ENCODE measurements around the gene TDP2. TPM values are rescaled to one million over a fixed set of nuclear protein-coding genes. Genes with fewer than 3 reads are reported as not detected.
A peak's percentile ranks its signal among the peaks of the same experiment; 100 is the strongest.

TDP2 gene
- 100 to 1,000 TPM in 3 of 4 donors, 10 to 100 TPM in 1; 76.2 to 419 (median 293) TPM for polyA plus RNA-seq
- long read RNA-seq, donor 1, transcript TDP2-202 (7 exons, 2,071 nt): major isoform, 211 of 633 reads
- long read RNA-seq, donor 1, transcript TDP2-205 (2 exons, 714 nt): minor isoform, 30 of 633 reads
- long read RNA-seq, donor 1, partial matches to known transcripts: 382 of 633 reads
- long read RNA-seq, donor 1, other reads (novel, unspliced or antisense): 9 of 633 reads
- long read RNA-seq, donor 2, transcript TDP2-202 (7 exons, 2,071 nt): major isoform, 46 of 94 reads
- long read RNA-seq, donor 2, partial matches to known transcripts: 32 of 94 reads
- long read RNA-seq, donor 2, other reads (novel, unspliced or antisense): 14 of 94 reads
- long read RNA-seq, donor 3, transcript TDP2-205 (2 exons, 714 nt): minor isoform, 6 of 215 reads
- long read RNA-seq, donor 3, transcript TDP2-202 (7 exons, 2,071 nt): major isoform, 36 of 215 reads
- long read RNA-seq, donor 3, partial matches to known transcripts: 120 of 215 reads
- long read RNA-seq, donor 3, other reads (novel, unspliced or antisense): 51 of 215 reads
- long read RNA-seq, donor 4, transcript TDP2-202 (7 exons, 2,071 nt): major isoform, 5 of 6 reads
- long read RNA-seq, donor 4, partial matches to known transcripts: 0 of 6 reads
- long read RNA-seq, donor 4, other reads (novel, unspliced or antisense): 0 of 6 reads
- long read RNA-seq, donor 5, transcript TDP2-205 (2 exons, 714 nt): major isoform, 9 of 26 reads
- long read RNA-seq, donor 5, transcript TDP2-202 (7 exons, 2,071 nt): minor isoform, 5 of 26 reads
- long read RNA-seq, donor 5, partial matches to known transcripts: 12 of 26 reads
- long read RNA-seq, donor 5, other reads (novel, unspliced or antisense): 0 of 26 reads
- long read RNA-seq, donor 6, transcript TDP2-202 (7 exons, 2,071 nt): major isoform, 92 of 203 reads
- long read RNA-seq, donor 6, transcript TDP2-205 (2 exons, 714 nt): minor isoform, 16 of 203 reads
- long read RNA-seq, donor 6, partial matches to known transcripts: 54 of 203 reads
- long read RNA-seq, donor 6, other reads (novel, unspliced or antisense): 41 of 203 reads
- long read RNA-seq, donor 7, transcript TDP2-202 (7 exons, 2,071 nt): major isoform, 8 of 8 reads
- long read RNA-seq, donor 7, partial matches to known transcripts: 0 of 8 reads
- long read RNA-seq, donor 7, other reads (novel, unspliced or antisense): 0 of 8 reads
- long read RNA-seq, donor 8, partial matches to known transcripts: 0 of 1 reads
- long read RNA-seq, donor 8, other reads (novel, unspliced or antisense): 0 of 1 reads
- long read RNA-seq, donor 9, transcript TDP2-202 (7 exons, 2,071 nt): major isoform, 14 of 40 reads
- long read RNA-seq, donor 9, partial matches to known transcripts: 6 of 40 reads
- long read RNA-seq, donor 9, other reads (novel, unspliced or antisense): 18 of 40 reads
- long read RNA-seq, donor 10, transcript TDP2-202 (7 exons, 2,071 nt): major isoform, 85 of 401 reads
- long read RNA-seq, donor 10, transcript TDP2-205 (2 exons, 714 nt): minor isoform, 8 of 401 reads
- long read RNA-seq, donor 10, partial matches to known transcripts: 110 of 401 reads
- long read RNA-seq, donor 10, other reads (novel, unspliced or antisense): 198 of 401 reads

- Histone ChIP-seq H3K27ac (ENCODE audit: low read depth in 1 of 3, low read length in 2 of 3) (peak within 1 kb of the TSS; percentile 94 to 100 (median 97)), H3K4me3 (ENCODE audit: low read depth in 1 of 3, low read length in 3 of 3) (peak within 1 kb of the TSS; percentile 84 to 99 (median 91)), H3K27me3 (ENCODE audit: control insufficient read depth in 3 of 3, insufficient read depth in 3 of 3, low read length in 3 of 3) (no peaks in the 10 kb centered on the region), H3K9me3 (ENCODE audit: control insufficient read depth in 2 of 2, insufficient read depth in 1 of 2, low read depth in 1 of 2, low read length in 1 of 2) (peaks cover 0 to 18% of the 10 kb centered on the region in 2 donors), H3K36me3 (ENCODE audit: control insufficient read depth in 3 of 3, insufficient read depth in 2 of 3, low read depth in 1 of 3, low read length in 3 of 3) (peaks cover 0 to 13% (median 2%) of the 10 kb centered on the region in 3 donors), H3K4me1 (ENCODE audit: control insufficient read depth in 3 of 3, insufficient read depth in 2 of 3, low read depth in 1 of 3, low read length in 2 of 3) (peaks cover 4 to 22% (median 8%) of the 10 kb centered on the region in 3 donors)
- DNase-seq (peak; percentile 95 to 98), FAIRE-seq (no peak)
- WGBS, 3 donors: 0% methylated on average over 60 to 62 of the region's 62 CpGs
Observed at GRCh38 chr6:24666641-24667377, at the start of gene TDP2, which contains the start of gene ACOT13. Gene TDP2 (minus strand): TSS chr6:24666899. CDS start chr6:24666862, 37 bp downstream. Gene ACOT13 (plus strand): TSS chr6:24667077. CDS start chr6:24667264, 187 bp downstream.

GRCh38 chr6:24710519-24711303, 44.0 kb upstream of the TDP2 start:
- H3K9me3 ChIP-seq (ENCODE audit: control insufficient read depth in 2 of 2, insufficient read depth in 1 of 2, low read depth in 1 of 2, low read length in 1 of 2): no peaks in the 10 kb centered on the region
- FAIRE-seq (no peak), DNase-seq (no peak)
- H3K4me3 ChIP-seq (ENCODE audit: low read depth in 1 of 3, low read length in 3 of 3): no peak overlapping the region
- H3K36me3 ChIP-seq (ENCODE audit: control insufficient read depth in 3 of 3, insufficient read depth in 2 of 3, low read depth in 1 of 3, low read length in 3 of 3): peaks cover 19 to 48% (median 35%) of the 10 kb centered on the region in 3 donors
- peaks cover 0 to 3% (median 0%) of the 10 kb centered on the region in 3 donors for H3K4me1 ChIP-seq (ENCODE audit: control insufficient read depth in 3 of 3, insufficient read depth in 2 of 3, low read depth in 1 of 3, low read length in 2 of 3)
- 84 to 89% (median 85%) methylated on average over 10 of the region's 10 CpGs for WGBS, 3 donors
- H3K27me3 ChIP-seq (ENCODE audit: control insufficient read depth in 3 of 3, insufficient read depth in 3 of 3, low read length in 3 of 3): no peaks in the 10 kb centered on the region
- no peak overlapping the region for H3K27ac ChIP-seq (ENCODE audit: low read depth in 1 of 3, low read length in 2 of 3)

- Histone ChIP-seq H3K27me3 (ENCODE audit: control insufficient read depth in 3 of 3, insufficient read depth in 3 of 3, low read length in 3 of 3) (no peaks in the 10 kb centered on the region), H3K4me3 (ENCODE audit: low read depth in 1 of 3, low read length in 3 of 3) (no peak overlapping the region), H3K36me3 (ENCODE audit: control insufficient read depth in 3 of 3, insufficient read depth in 2 of 3, low read depth in 1 of 3, low read length in 3 of 3) (peaks cover 22 to 38% (median 37%) of the 10 kb centered on the region in 3 donors), H3K27ac (ENCODE audit: low read depth in 1 of 3, low read length in 2 of 3) (no peak overlapping the region), H3K4me1 (ENCODE audit: control insufficient read depth in 3 of 3, insufficient read depth in 2 of 3, low read depth in 1 of 3, low read length in 2 of 3) (peaks cover 0 to 3% (median 0%) of the 10 kb centered on the region in 3 donors), H3K9me3 (ENCODE audit: control insufficient read depth in 2 of 2, insufficient read depth in 1 of 2, low read depth in 1 of 2, low read length in 1 of 2) (no peaks in the 10 kb centered on the region)
- no peak for FAIRE-seq
- 80 to 87% (median 84%) methylated on average over 4 of the region's 4 CpGs for WGBS, 3 donors
- no peak for DNase-seq
Observed at GRCh38 chr6:24709014-24709711, 42.5 kb upstream of the TDP2 start.

- Histone ChIP-seq H3K4me3 (ENCODE audit: low read depth in 1 of 3, low read length in 3 of 3) (no peak overlapping the region), H3K27me3 (ENCODE audit: control insufficient read depth in 3 of 3, insufficient read depth in 3 of 3, low read length in 3 of 3) (no peaks in the 10 kb centered on the region), H3K9me3 (ENCODE audit: control insufficient read depth in 2 of 2, insufficient read depth in 1 of 2, low read depth in 1 of 2, low read length in 1 of 2) (no peaks in the 10 kb centered on the region), H3K4me1 (ENCODE audit: control insufficient read depth in 3 of 3, insufficient read depth in 2 of 3, low read depth in 1 of 3, low read length in 2 of 3) (no peaks in the 10 kb centered on the region), H3K36me3 (ENCODE audit: control insufficient read depth in 3 of 3, insufficient read depth in 2 of 3, low read depth in 1 of 3, low read length in 3 of 3) (peaks cover 25 to 38% (median 34%) of the 10 kb centered on the region in 3 donors), H3K27ac (ENCODE audit: low read depth in 1 of 3, low read length in 2 of 3) (no peak overlapping the region)
- FAIRE-seq (no peak), DNase-seq (no peak)
- WGBS, 3 donors: 72 to 82% (median 74%) methylated on average over 3 of the region's 3 CpGs
Observed at GRCh38 chr6:24708612-24709011, 41.9 kb upstream of the TDP2 start.

- H3K36me3 ChIP-seq (ENCODE audit: control insufficient read depth in 3 of 3, insufficient read depth in 2 of 3, low read depth in 1 of 3, low read length in 3 of 3): peaks cover 27 to 31% (median 30%) of the 10 kb centered on the region in 3 donors
- no peaks in the 10 kb centered on the region for H3K4me1 ChIP-seq (ENCODE audit: control insufficient read depth in 3 of 3, insufficient read depth in 2 of 3, low read depth in 1 of 3, low read length in 2 of 3)
- DNase-seq (no peak), FAIRE-seq (no peak)
- H3K9me3 ChIP-seq (ENCODE audit: control insufficient read depth in 2 of 2, insufficient read depth in 1 of 2, low read depth in 1 of 2, low read length in 1 of 2): no peaks in the 10 kb centered on the region
- H3K27ac ChIP-seq (ENCODE audit: low read depth in 1 of 3, low read length in 2 of 3): no peak overlapping the region
- no peak overlapping the region for H3K4me3 ChIP-seq (ENCODE audit: low read depth in 1 of 3, low read length in 3 of 3)
- H3K27me3 ChIP-seq (ENCODE audit: control insufficient read depth in 3 of 3, insufficient read depth in 3 of 3, low read length in 3 of 3): no peaks in the 10 kb centered on the region
Observed at GRCh38 chr6:24704468-24704867, 37.8 kb upstream of the TDP2 start.

GRCh38 chr6:24702720-24703282, 36.1 kb upstream of the TDP2 start:
- H3K36me3 ChIP-seq (ENCODE audit: control insufficient read depth in 3 of 3, insufficient read depth in 2 of 3, low read depth in 1 of 3, low read length in 3 of 3): peaks cover 20 to 26% (median 24%) of the 10 kb centered on the region in 3 donors
- DNase-seq (no peak), FAIRE-seq (no peak)
- WGBS, 3 donors: 65 to 74% (median 71%) methylated on average over 4 of the region's 4 CpGs
- no peak overlapping the region for H3K4me3 ChIP-seq (ENCODE audit: low read depth in 1 of 3, low read length in 3 of 3)
- H3K27me3 ChIP-seq (ENCODE audit: control insufficient read depth in 3 of 3, insufficient read depth in 3 of 3, low read length in 3 of 3): no peaks in the 10 kb centered on the region
- no peaks in the 10 kb centered on the region for H3K4me1 ChIP-seq (ENCODE audit: control insufficient read depth in 3 of 3, insufficient read depth in 2 of 3, low read depth in 1 of 3, low read length in 2 of 3)
- H3K27ac ChIP-seq (ENCODE audit: low read depth in 1 of 3, low read length in 2 of 3): no peak overlapping the region
- H3K9me3 ChIP-seq (ENCODE audit: control insufficient read depth in 2 of 2, insufficient read depth in 1 of 2, low read depth in 1 of 2, low read length in 1 of 2): no peaks in the 10 kb centered on the region

Data from small intestine (tissue), 16 donors.